ENCODE results near the gene IGFBP6.

- TF ChIP-seq EZH2 (IDR thresholded peaks at IDR 0.05; ENCODE audit: borderline replicate concordance, insufficient read depth, low read depth, low read length, poor library complexity, severe bottlenecking) (no peak), CTCF (IDR thresholded peaks at IDR 0.05) (no peak)
These were observed 47.7 kb upstream of the IGFBP6 start, which contains the start of gene TNS2 for GRCh38 chr12:53049571-53050318.

Data from B cell (primary cell).